B cell (primary cell): ENCODE results near the gene PDE4B. TPM values are rescaled to one million over a fixed set of nuclear protein-coding genes. Genes with fewer than 3 reads are reported as not detected.

Experiments
- ATAC-seq: fragments of 200-7000 bp; cut with Tn5 transposase; one replicate; pipeline ENCODE4 v1.10.0; 2021; ENCODE audit warnings: low read depth, mild to moderate bottlenecking, moderate number of reproducible peaks, moderate library complexity
- CTCF ChIA-PET: fragments of 350-600 bp; sonication (Branson Sonifier 250); formaldehyde crosslinking; loops from one replicate; lab custom pipeline; 2021; ENCODE audit warnings: antibody characterized with exemption, inconsistent platforms; lab: Charles Lee
- POLR2A ChIA-PET: fragments of 350-600 bp; sonication (Branson Sonifier 250); formaldehyde crosslinking; loops from one replicate; lab custom pipeline; 2021; ENCODE audit warnings: antibody characterized with exemption; lab: Charles Lee
- DNase-seq: peaks from one replicate; pipeline ENCODE4 v3.0.0; 2013
- H2AFZ ChIP-seq: 2 replicates; pipeline ENCODE4 v1.6.1; 2012; ENCODE audit warnings: mild to moderate bottlenecking, low read depth, low read length; ENCODE audit not compliant: insufficient read depth, poor library complexity, severe bottlenecking
- H3K27ac ChIP-seq, 2 donors: 1 replicate in 1 of 2; 2 replicates in 1 of 2; pipeline ENCODE4 v1.5.1; 2012 to 2013; ENCODE audit warnings: low read length in 2 of 2, mild to moderate bottlenecking in 2 of 2, moderate library complexity in 1 of 2
- H3K27me3 ChIP-seq, 4 experiments: fragments of 200-600 bp in 1 of 4; sonication (generic) in 1 of 4; replicated peaks in 1 of 4; 1 replicate in 2 of 4; 2 replicates in 2 of 4; pipeline versions ENCODE4 v1.6.1 to v1.7.0; 2013 to 2016; ENCODE audit warnings: low read length in 3 of 4, mild to moderate bottlenecking in 2 of 4, mixed read lengths in 1 of 4, moderate library complexity in 1 of 4; ENCODE audit not compliant: insufficient read depth in 4 of 4, control insufficient read depth in 3 of 4; ENCODE audit errors: control extremely low read depth in 1 of 4
- H3K36me3 ChIP-seq, 2 experiments: replicated peaks in 1 of 2; 1 replicate in 1 of 2; 2 replicates in 1 of 2; pipeline versions ENCODE4 v1.6.1 to v1.7.1; 2013; ENCODE audit warnings: low read length in 1 of 2; ENCODE audit not compliant: insufficient read depth in 2 of 2, control insufficient read depth in 1 of 2; ENCODE audit errors: control extremely low read depth in 1 of 2, extremely low read depth in 1 of 2
- H3K4me1 ChIP-seq, 2 donors: fragments of 200-600 bp in 1 of 2; sonication (generic) in 1 of 2; 1 replicate in 1 of 2; 2 replicates in 1 of 2; pipeline versions ENCODE4 v1.5.1 to v1.6.1; 2013 to 2017; ENCODE audit warnings: low read length in 2 of 2; ENCODE audit not compliant: control insufficient read depth in 2 of 2, insufficient read depth in 2 of 2
- H3K4me2 ChIP-seq: replicated peaks from 2 replicates; pipeline ENCODE3; 2012; ENCODE audit warnings: mild to moderate bottlenecking, low read depth, low read length; ENCODE audit not compliant: poor library complexity, severe bottlenecking
- H3K4me3 ChIP-seq, 5 experiments: fragments of 200-600 bp in 1 of 5; sonication (generic) in 1 of 5; 1 replicate in 3 of 5; 2 replicates in 2 of 5; pipeline versions ENCODE4 v1.5.1 to v1.7.0; 2011 to 2016; ENCODE audit warnings: low read length in 4 of 5, mild to moderate bottlenecking in 4 of 5, low read depth in 2 of 5, control low read depth in 1 of 5, moderate library complexity in 1 of 5; ENCODE audit not compliant: insufficient read depth in 1 of 5; ENCODE audit errors: control extremely low read depth in 1 of 5, extremely low read depth in 1 of 5
- H3K79me2 ChIP-seq: fragments of 200-600 bp; sonication (generic); one replicate; pipeline ENCODE4 v1.6.0; 2016; ENCODE audit warnings: low read length; ENCODE audit not compliant: control insufficient read depth, insufficient read depth
- H3K9ac ChIP-seq: fragments of 200-600 bp; sonication (generic); 2 replicates; pipeline ENCODE4 v1.6.1; 2017; ENCODE audit warnings: mild to moderate bottlenecking, low read length, moderate library complexity
- H3K9me3 ChIP-seq, 3 donors: one replicate each; pipeline versions ENCODE4 v1.6.1 to v1.7.1; 2013; ENCODE audit warnings: low read length in 2 of 3; ENCODE audit not compliant: control insufficient read depth in 2 of 3, insufficient read depth in 1 of 3; ENCODE audit errors: control extremely low read depth in 1 of 3
- H4K20me1 ChIP-seq: 2 replicates; pipeline ENCODE4 v1.6.0; 2012; ENCODE audit warnings: mild to moderate bottlenecking, low read length; ENCODE audit not compliant: insufficient read depth, control insufficient read depth, poor library complexity, severe bottlenecking
- H3K27ac Mint-ChIP-seq: one replicate; pipeline ENCODE4 v1.8.0; 2021; ENCODE audit warnings: mixed read lengths
- H3K27me3 Mint-ChIP-seq: one replicate; pipeline ENCODE4 v1.8.0; 2021; ENCODE audit warnings: mixed read lengths
- H3K4me1 Mint-ChIP-seq: one replicate; pipeline ENCODE4 v1.8.0; 2021; ENCODE audit warnings: mixed read lengths
- H3K4me3 Mint-ChIP-seq: one replicate; pipeline ENCODE4 v1.8.0; 2021; ENCODE audit warnings: mixed read lengths
- H3K9me3 Mint-ChIP-seq: one replicate; pipeline ENCODE4 v1.8.0; 2022; ENCODE audit warnings: mixed read lengths; ENCODE audit not compliant: insufficient read depth
- CTCF ChIP-seq: fragments of 200-600 bp; IDR thresholded peaks from one replicate; pipeline ENCODE4 v1.8.0; 2022; ENCODE audit warnings: antibody characterized with exemption, mild to moderate bottlenecking
- EZH2 ChIP-seq: IDR thresholded peaks from 2 replicates; pipeline ENCODE4 v1.6.1; 2012; ENCODE audit warnings: borderline replicate concordance, low read depth, mild to moderate bottlenecking, moderate library complexity, low read length; ENCODE audit not compliant: insufficient read depth, poor library complexity, severe bottlenecking
- WGBS: methylation state at CpG from one replicate; pipeline ENCODE4 v1.1.5; 2013; ENCODE audit warnings: missing lambda C conversion rate; ENCODE audit not compliant: insufficient coverage; 5-methylcytosine and 5-hydroxymethylcytosine counted together
- intact Hi-C: fragments of 100-400 bp; cut with micrococcal nuclease; formaldehyde crosslinking; loops from one replicate; pipeline ENCODE4 v1.10.0; 2022
- polyA plus RNA-seq: library from polyadenylated mRNA; depleted of rRNA; stranded (reverse); fragments of >200 nt; gene quantifications from 2 replicates; pipeline ENCODE4 v1.2.3, GENCODE V29; 2012
- total RNA-seq, 2 donors: library from RNA; stranded (reverse); fragments of 120-200 nt in 1 of 2; gene quantifications; 1 replicate in 1 of 2; 2 replicates in 1 of 2; pipeline versions ENCODE4 v1.2.3 to v1.2.4, GENCODE V29; 2013 to 2022

Gene PDE4B
- total and polyA plus RNA-seq, 2 donors (not counting 1 experiment from before 2014, with no cell fraction given), result 63.7 to 242 TPM

GRCh38 chr1:66159800-66160199 lies 367.1 kb downstream of the PDE4B start:
- Mint-ChIP-seq H3K27ac (no peak overlapping the region), H3K27me3 (peaks cover 15% of the 10 kb centered on the region), H3K4me3 (no peak overlapping the region), H3K9me3 (no peaks in the 10 kb centered on the region), H3K4me1 (peaks cover 2% of the 10 kb centered on the region)
- no peak for ATAC-seq
- Histone ChIP-seq H3K9ac (no peak overlapping the region), H3K4me1 (no peaks in the 10 kb centered on the region), H4K20me1 (no peaks in the 10 kb centered on the region), H3K27me3 (peaks cover 0 to 1% (median 0%) of the 10 kb centered on the region in 4 experiments), H2AFZ (no peak overlapping the region), H3K4me2 (no peak overlapping the region), H3K79me2 (no peaks in the 10 kb centered on the region), H3K36me3 (no peaks in the 10 kb centered on the region), H3K9me3 (no peaks in the 10 kb centered on the region), H3K4me3 (no peak overlapping the region), H3K27ac (no peak overlapping the region)
- no peak for DNase-seq
- ChIA-PET CTCF (no interaction called here), POLR2A (no interaction called here)
- TF ChIP-seq EZH2 (no peak), CTCF (no peak)
- intact Hi-C loops, result no loop called here
- no CpG with 5 or more reads among the region's 1 CpG for WGBS

DNA sequence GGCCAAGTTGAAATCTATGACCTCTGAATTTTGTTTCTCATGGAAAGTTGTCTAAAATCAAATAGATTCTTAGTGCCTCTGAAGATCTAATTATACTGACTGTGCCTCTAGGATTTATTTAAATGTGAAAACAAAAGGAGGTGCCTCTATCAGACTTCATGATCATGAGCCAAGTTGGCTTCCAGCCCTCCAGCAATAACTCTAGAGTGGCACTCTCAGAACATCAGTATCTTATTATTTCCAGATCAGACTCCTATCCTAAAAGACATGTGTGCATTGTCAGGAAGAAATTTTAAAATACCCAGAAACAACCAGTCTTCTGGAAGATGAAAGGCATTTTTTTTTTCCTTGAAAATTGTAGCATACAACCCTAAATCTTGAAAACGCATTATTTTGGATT lies 368.0 kb downstream of the PDE4B start:
- POLR2A ChIA-PET, result no interaction called here
- peaks cover 16% of the 10 kb centered on the region for H3K27me3 Mint-ChIP-seq

More for the DNA sequence above, 368.0 kb downstream of the PDE4B start:
- Histone ChIP-seq H3K9ac (no peak overlapping the region), H3K9me3 (no peaks in the 10 kb centered on the region), H4K20me1 (no peaks in the 10 kb centered on the region), H3K27me3 (no peaks in the 10 kb centered on the region), H3K27ac (no peak overlapping the region), H3K4me3 (no peak overlapping the region), H3K79me2 (no peaks in the 10 kb centered on the region), H3K36me3 (no peaks in the 10 kb centered on the region), H3K4me2 (no peak overlapping the region), H2AFZ (no peak overlapping the region), H3K4me1 (no peaks in the 10 kb centered on the region)
- intact Hi-C loops, result no loop called here
- Mint-ChIP-seq H3K4me1 (peaks cover 2% of the 10 kb centered on the region), H3K27ac (no peak overlapping the region), H3K4me3 (no peak overlapping the region), H3K9me3 (no peaks in the 10 kb centered on the region)
- no peak for TF ChIP-seq CTCF
- no peak for TF ChIP-seq EZH2
- no peak for DNase-seq
- WGBS, result no CpG with 5 or more reads among the region's 1 CpG
- ATAC-seq, result no peak
- CTCF ChIA-PET, result no interaction called here
